Liver (tissue), 9 donors: ENCODE results near the gene SIGLEC7. TPM values are rescaled to one million over a fixed set of nuclear protein-coding genes. Genes with fewer than 3 reads are reported as not detected.
A peak's percentile ranks its signal among the peaks of the same experiment; 100 is the strongest.

Experiments
- DNase-seq: peaks from one replicate; pipeline ENCODE4 v3.0.0-alpha.2; 2017; ENCODE audit warnings: low spot score
- H3K27ac ChIP-seq, 2 donors: one replicate each; pipeline ENCODE4 v1.7.0; 2013; ENCODE audit warnings: inconsistent platforms in 2 of 2, low read length in 2 of 2, control low read depth in 1 of 2, low read depth in 1 of 2, mild to moderate bottlenecking in 1 of 2
- H3K27me3 ChIP-seq, 4 donors: one replicate each; pipeline versions ENCODE4 v1.6.1 to v1.7.0; 2013; ENCODE audit warnings: low read length in 3 of 4, inconsistent platforms in 1 of 4, mild to moderate bottlenecking in 1 of 4, moderate library complexity in 1 of 4; ENCODE audit not compliant: control insufficient read depth in 4 of 4, insufficient read depth in 4 of 4
- H3K36me3 ChIP-seq, 4 donors: one replicate each; pipeline versions ENCODE4 v1.6.1 to v1.7.0; 2013; ENCODE audit warnings: low read length in 3 of 4, mild to moderate bottlenecking in 3 of 4, low read depth in 1 of 4, moderate library complexity in 1 of 4; ENCODE audit not compliant: control insufficient read depth in 4 of 4, insufficient read depth in 3 of 4
- H3K4me1 ChIP-seq, 4 donors: one replicate each; pipeline versions ENCODE4 v1.6.1 to v1.7.0; 2013; ENCODE audit warnings: low read length in 3 of 4, mild to moderate bottlenecking in 3 of 4, moderate library complexity in 1 of 4; ENCODE audit not compliant: control insufficient read depth in 4 of 4, insufficient read depth in 4 of 4
- H3K4me3 ChIP-seq, 3 donors: one replicate each; pipeline versions ENCODE4 v1.6.1 to v1.7.0; 2013; ENCODE audit warnings: low read length in 3 of 3, control low read depth in 1 of 3, low read depth in 1 of 3, mild to moderate bottlenecking in 1 of 3
- H3K9ac ChIP-seq, 2 donors: one replicate each; pipeline ENCODE4 v1.7.0; 2013; ENCODE audit warnings: low read length in 2 of 2, mild to moderate bottlenecking in 2 of 2, moderate library complexity in 2 of 2, control low read depth in 1 of 2, low read depth in 1 of 2
- H3K9me3 ChIP-seq, 4 donors: one replicate each; pipeline versions ENCODE4 v1.6.1 to v1.7.0; 2013; ENCODE audit warnings: low read length in 3 of 4; ENCODE audit not compliant: control insufficient read depth in 4 of 4
- ATF3 ChIP-seq: IDR thresholded peaks from 2 replicates; pipeline ENCODE4 v1.6.1; 2016; ENCODE audit warnings: antibody characterized with exemption
- CTCF ChIP-seq: fragments of 150-350 bp; IDR thresholded peaks from 2 replicates; pipeline ENCODE4 v1.5.1; 2017; ENCODE audit warnings: improper control_type of control experiment, low read depth, low read length; ENCODE audit not compliant: missing input control
- EGR1 ChIP-seq, 2 donors: IDR thresholded peaks; 2 replicates each; pipeline ENCODE4 v1.6.1; 2016 to 2018; ENCODE audit warnings: antibody characterized with exemption in 2 of 2, low read depth in 2 of 2
- FOXA1 ChIP-seq: IDR thresholded peaks from 2 replicates; pipeline ENCODE4 v1.6.1; 2016; ENCODE audit warnings: antibody characterized with exemption
- FOXA2 ChIP-seq: IDR thresholded peaks from 2 replicates; pipeline ENCODE4 v1.6.1; 2016; ENCODE audit warnings: antibody characterized with exemption
- GABPA ChIP-seq, 2 donors: IDR thresholded peaks in 1 of 2; conservative IDR thresholded peaks in 1 of 2; 2 replicates each; pipeline ENCODE4 v1.6.1; 2016; ENCODE audit warnings: antibody characterized with exemption in 2 of 2, mild to moderate bottlenecking in 1 of 2, moderate library complexity in 1 of 2
- HNF4A ChIP-seq, 2 donors: conservative IDR thresholded peaks; 2 replicates each; pipeline ENCODE4 v1.6.1; 2016; ENCODE audit warnings: antibody characterized with exemption in 2 of 2, mild to moderate bottlenecking in 2 of 2
- HNF4G ChIP-seq: IDR thresholded peaks from 2 replicates; pipeline ENCODE4 v1.6.1; 2016; ENCODE audit warnings: antibody characterized with exemption
- JUND ChIP-seq, 2 donors: IDR thresholded peaks; 2 replicates each; pipeline ENCODE4 v1.6.1; 2016; ENCODE audit warnings: antibody characterized with exemption in 2 of 2
- MAX ChIP-seq: IDR thresholded peaks from 2 replicates; pipeline ENCODE4 v1.6.1; 2016; ENCODE audit warnings: antibody characterized with exemption
- NR2F2 ChIP-seq: IDR thresholded peaks from 2 replicates; pipeline ENCODE4 v1.6.1; 2016; ENCODE audit warnings: antibody characterized with exemption
- RAD21 ChIP-seq, 2 donors: IDR thresholded peaks; 2 replicates each; pipeline ENCODE4 v1.6.1; 2016; ENCODE audit warnings: antibody characterized with exemption in 2 of 2, mild to moderate bottlenecking in 2 of 2
- REST ChIP-seq: IDR thresholded peaks from 2 replicates; pipeline ENCODE4 v1.6.1; 2016; ENCODE audit warnings: antibody characterized with exemption, mild to moderate bottlenecking
- RXRA ChIP-seq, 2 donors: IDR thresholded peaks; 2 replicates each; pipeline ENCODE4 v1.6.1; 2017 to 2018; ENCODE audit warnings: antibody characterized with exemption in 2 of 2, mild to moderate bottlenecking in 1 of 2
- SP1 ChIP-seq: IDR thresholded peaks from 2 replicates; pipeline ENCODE4 v1.6.1; 2018; ENCODE audit warnings: antibody characterized with exemption, mild to moderate bottlenecking
- TAF1 ChIP-seq: conservative IDR thresholded peaks from 2 replicates; pipeline ENCODE4 v1.6.1; 2016; ENCODE audit warnings: antibody characterized with exemption, mild to moderate bottlenecking
- YY1 ChIP-seq: IDR thresholded peaks from 2 replicates; pipeline ENCODE4 v1.6.1; 2016; ENCODE audit warnings: antibody characterized with exemption, mild to moderate bottlenecking
- ZBTB33 ChIP-seq: IDR thresholded peaks from 2 replicates; pipeline ENCODE4 v1.6.1; 2016; ENCODE audit warnings: antibody characterized with exemption
- WGBS: extraction: QIAGEN DNeasy Blood & Tissue Kit; methylation state at CpG from one replicate; pipeline ENCODE4 v1.1.7; 2013; 5-methylcytosine and 5-hydroxymethylcytosine counted together
- polyA plus RNA-seq, 2 donors: library from polyadenylated mRNA; stranded (reverse) in 1 of 2; unstranded in 1 of 2; fragments of 200-250 nt in 1 of 2; fragments of >200 nt in 1 of 2; fragmentation: Nextera tagmentation in 1 of 2; extraction: Ambion mirVana in 1 of 2; gene quantifications; one replicate each; pipeline versions ENCODE4 v1.2.1 to v1.2.3, GENCODE V29; 2013 to 2015
- total RNA-seq, 2 donors: library from RNA; depleted of rRNA; stranded (reverse); fragments of >200 nt; gene quantifications; one replicate each; pipeline ENCODE4 v1.2.3, GENCODE V29; 2014
- donor health status: healthy.
- donor health status: healthy.
- donor health status: healthy.
- donor health status: healthy.
- donor health status: healthy.

The SIGLEC7 gene
- total and polyA plus RNA-seq, 4 donors: 2.7 to 4.8 (median 3.9) TPM

GRCh38 chr19:51131780-51132680, 10.1 kb upstream of the SIGLEC7 start:
- TF ChIP-seq SP1: peak; percentile 86
- peak; percentile 46 for TF ChIP-seq YY1
- no peak for TF ChIP-seq ATF3
- peak; percentile 98 for TF ChIP-seq NR2F2
- TF ChIP-seq TAF1: no peak
- TF ChIP-seq JUND (IDR thresholded peaks at IDR 0.05): no peak
- no peak for TF ChIP-seq EGR1 (IDR thresholded peaks at IDR 0.05; ENCODE audit: low read depth in 2 of 2)
- peak; percentile 27 for TF ChIP-seq MAX
- TF ChIP-seq HNF4G: no peak
- TF ChIP-seq REST: peak; percentile 3
- no peak for TF ChIP-seq CTCF
- no peak for TF ChIP-seq GABPA (IDR thresholded peaks at IDR 0.05 in 1 of 2, conservative IDR thresholded peaks at IDR 0.05 in 1 of 2)
- peak; percentile 73 to 82 for TF ChIP-seq RXRA (IDR thresholded peaks at IDR 0.05)
- peak; percentile 30 to 58 for TF ChIP-seq RAD21 (IDR thresholded peaks at IDR 0.05)
- no peak for TF ChIP-seq HNF4A (conservative IDR thresholded peaks at IDR 0.05)
- TF ChIP-seq FOXA1: no peak
- TF ChIP-seq FOXA2: no peak
- TF ChIP-seq ZBTB33: no peak
- H3K4me3 ChIP-seq: no peak overlapping the region
- H3K27ac ChIP-seq: peak overlapping the region; percentile 73 to 78

More at GRCh38 chr19:51131780-51132680, 10.1 kb upstream of the SIGLEC7 start:
- peaks cover 0 to 4% (median 0%) of the 10 kb centered on the region in 4 donors for H3K36me3 ChIP-seq
- H3K9ac ChIP-seq: no peak overlapping the region
- peaks cover 0 to 6% (median under 1%) of the 10 kb centered on the region in 4 donors for H3K9me3 ChIP-seq
- no peaks in the 10 kb centered on the region for H3K27me3 ChIP-seq
- no peak for DNase-seq
- 50% methylated on average over 24 of the region's 24 CpGs for WGBS
- H3K4me1 ChIP-seq: peaks cover 0 to 15% (median 9%) of the 10 kb centered on the region in 4 donors
